GM12873 (cell line): Measurements from ENCODE around the gene BET1L.

Source experiments
- CTCF ChIP-seq: IDR thresholded peaks from 2 replicates; pipeline ENCODE4 v1.5.1; 2012; ENCODE audit warnings: low read depth, mild to moderate bottlenecking, moderate library complexity, low read length, control low read depth; ENCODE audit not compliant: insufficient read depth; ENCODE audit errors: missing control alignments

BET1L gene, protein sequence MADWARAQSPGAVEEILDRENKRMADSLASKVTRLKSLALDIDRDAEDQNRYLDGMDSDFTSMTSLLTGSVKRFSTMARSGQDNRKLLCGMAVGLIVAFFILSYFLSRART

GRCh38 chr11:207208-207862 lies at the start of gene BET1L, which contains the start of gene RIC8A:
Gene BET1L (minus strand): TSS chr11:207399. CDS start chr11:207321, 78 bp downstream.
Gene RIC8A (plus strand): TSS chr11:207708. CDS start chr11:208855, 1,147 bp downstream.
- TF ChIP-seq CTCF, result no peak

GRCh38 chr11:255816-256215 lies 48.6 kb upstream of the BET1L start:
- no peak for TF ChIP-seq CTCF

GRCh38 chr11:255176-255575 lies 48.0 kb upstream of the BET1L start:
- no peak for TF ChIP-seq CTCF

DNA sequence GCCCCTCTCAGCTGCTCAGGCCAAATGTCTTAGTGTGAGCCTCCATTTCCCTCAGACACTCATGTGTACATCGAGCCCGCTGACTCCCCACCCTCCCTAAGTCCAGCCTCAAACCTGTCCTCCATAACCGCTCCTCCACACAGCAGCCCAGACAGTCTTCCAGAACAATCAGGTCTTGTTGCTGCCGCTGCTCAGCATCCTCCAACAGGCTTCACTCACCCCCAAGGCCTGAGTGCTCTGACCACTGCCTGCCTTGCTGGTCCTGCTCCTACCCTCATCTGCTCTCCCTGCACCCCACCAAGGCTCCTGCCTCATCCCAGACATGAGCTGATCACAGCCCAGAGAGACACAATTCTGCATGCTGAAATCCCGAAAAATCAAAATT lies 46.7 kb upstream of the BET1L start:
- no peak for TF ChIP-seq CTCF

DNA sequence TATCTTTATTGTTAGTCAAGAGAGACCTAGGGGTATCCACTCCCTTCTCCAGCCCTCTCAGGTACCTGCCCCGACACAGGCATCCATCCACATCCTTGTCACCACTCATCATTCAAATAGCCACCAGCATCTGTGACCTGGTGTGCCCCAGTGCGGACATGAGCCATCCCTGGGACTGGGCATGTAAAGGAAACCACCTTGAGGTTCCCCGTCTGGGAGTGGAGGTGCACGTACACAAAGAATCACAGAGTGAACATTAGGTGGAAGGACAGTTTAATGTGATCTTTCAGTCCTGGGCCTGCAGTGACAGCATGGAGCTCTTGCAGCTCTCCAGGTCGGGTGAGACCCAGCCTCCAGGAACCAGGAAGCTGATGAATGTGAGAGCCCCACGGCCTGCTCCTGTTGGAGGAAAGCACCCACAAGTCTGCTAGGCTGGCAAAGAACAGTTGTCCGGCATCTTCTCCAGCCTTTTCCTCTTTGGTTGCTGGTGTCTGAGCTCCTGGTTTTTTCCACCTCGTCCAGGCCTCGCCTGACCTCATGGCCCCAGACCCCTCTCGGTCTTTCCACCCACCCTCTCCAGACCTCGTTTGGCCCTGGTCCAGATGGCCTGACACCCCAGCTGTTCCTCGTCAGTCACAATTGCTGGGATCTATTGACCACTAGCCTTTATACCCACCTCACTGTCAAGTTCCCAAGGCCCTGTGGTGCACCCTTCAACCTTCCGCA lies 46.1 kb upstream of the BET1L start:
- TF ChIP-seq CTCF, result no peak

DNA sequence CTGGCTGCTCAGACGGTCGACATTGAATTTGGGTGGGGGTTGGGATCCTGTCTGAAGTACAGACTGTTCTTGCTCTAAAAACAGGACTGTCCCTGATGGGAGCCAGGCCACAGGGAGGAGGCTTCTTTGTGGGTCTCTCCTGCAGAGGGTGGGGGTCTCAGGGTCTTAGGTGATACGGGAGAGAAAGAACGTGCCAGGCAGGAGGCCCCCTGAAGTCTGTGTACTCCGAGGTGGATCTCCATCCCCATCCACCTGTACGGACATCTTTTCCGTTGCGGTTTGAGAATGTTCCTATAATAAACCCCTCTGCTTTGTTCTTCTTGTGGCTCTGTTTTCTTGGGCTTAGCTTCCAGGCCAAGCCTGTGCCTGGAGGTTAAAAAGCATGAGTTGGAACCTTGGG lies 45.5 kb upstream of the BET1L start:
- no peak for TF ChIP-seq CTCF

- TF ChIP-seq CTCF, result no peak
Measured at GRCh38 chr11:251550-251949, 44.4 kb upstream of the BET1L start.
